Trophoblast cell (in vitro differentiated cells and primary cell): ENCODE data around the gene MCOLN2.

ENCODE experiments used
- DNase-seq, 2 donors: peaks; one replicate each; pipeline ENCODE4 v3.0.0-alpha.2; 2016
- H2AFZ ChIP-seq: 2 replicates; pipeline ENCODE4 v1.6.1; 2013; ENCODE audit warnings: low read length, moderate library complexity, mild to moderate bottlenecking; ENCODE audit not compliant: insufficient read depth, poor library complexity
- H2AK5ac ChIP-seq: 2 replicates; pipeline ENCODE4 v1.6.1; 2013; ENCODE audit warnings: mild to moderate bottlenecking, low read length
- H2BK120ac ChIP-seq: 2 replicates; pipeline ENCODE4 v1.6.1; 2013; ENCODE audit warnings: low read length, mild to moderate bottlenecking, moderate library complexity; ENCODE audit not compliant: insufficient read depth, poor library complexity
- H2BK12ac ChIP-seq: 2 replicates; pipeline ENCODE4 v1.6.1; 2013; ENCODE audit warnings: mild to moderate bottlenecking, low read length, moderate library complexity
- H2BK5ac ChIP-seq: 2 replicates; pipeline ENCODE4 v1.6.1; 2013; ENCODE audit warnings: low read length, low read depth, moderate library complexity, mild to moderate bottlenecking; ENCODE audit not compliant: poor library complexity
- H3K14ac ChIP-seq: 2 replicates; pipeline ENCODE4 v1.6.1; 2013; ENCODE audit warnings: mild to moderate bottlenecking, low read length
- H3K18ac ChIP-seq: 2 replicates; pipeline ENCODE4 v1.6.1; 2013; ENCODE audit warnings: mild to moderate bottlenecking, low read length
- H3K23ac ChIP-seq: 2 replicates; pipeline ENCODE4 v1.6.1; 2013; ENCODE audit warnings: low read length
- H3K27ac ChIP-seq: 2 replicates; pipeline ENCODE4 v1.5.1; 2013; ENCODE audit warnings: low read depth, mild to moderate bottlenecking, inconsistent platforms, low read length, moderate library complexity
- H3K27me3 ChIP-seq: 2 replicates; pipeline ENCODE4 v1.6.1; 2013; ENCODE audit warnings: inconsistent platforms, mild to moderate bottlenecking, low read length, moderate library complexity; ENCODE audit not compliant: insufficient read depth
- H3K36me3 ChIP-seq, 2 experiments: 1 replicate in 1 of 2; 2 replicates in 1 of 2; pipeline ENCODE4 v1.6.1; 2013; ENCODE audit warnings: low read length in 2 of 2, mild to moderate bottlenecking in 2 of 2, moderate library complexity in 1 of 2; ENCODE audit not compliant: insufficient read depth in 2 of 2, control insufficient read depth in 1 of 2
- H3K4ac ChIP-seq: 2 replicates; pipeline ENCODE4 v1.6.1; 2013; ENCODE audit warnings: low read depth, mild to moderate bottlenecking, low read length, moderate library complexity
- H3K4me1 ChIP-seq, 2 experiments: 1 replicate in 1 of 2; 2 replicates in 1 of 2; pipeline ENCODE4 v1.6.1; 2013; ENCODE audit warnings: low read length in 2 of 2, mild to moderate bottlenecking in 2 of 2, moderate library complexity in 1 of 2; ENCODE audit not compliant: insufficient read depth in 2 of 2, control insufficient read depth in 1 of 2
- H3K4me2 ChIP-seq: 2 replicates; pipeline ENCODE4 v1.6.1; 2013; ENCODE audit warnings: inconsistent platforms, mild to moderate bottlenecking, low read length, moderate library complexity
- H3K4me3 ChIP-seq: 2 replicates; pipeline ENCODE4 v1.5.1; 2013; ENCODE audit warnings: mild to moderate bottlenecking, low read depth, low read length, inconsistent platforms
- H3K79me1 ChIP-seq: one replicate; pipeline ENCODE4 v1.6.1; 2013; ENCODE audit warnings: low read length
- H3K79me2 ChIP-seq: 2 replicates; pipeline ENCODE4 v1.6.1; 2013; ENCODE audit warnings: low read length, mild to moderate bottlenecking; ENCODE audit not compliant: control insufficient read depth, insufficient read depth, poor library complexity
- H3K9ac ChIP-seq: 2 replicates; pipeline ENCODE4 v1.6.1; 2013; ENCODE audit warnings: mild to moderate bottlenecking, low read length
- H3K9me3 ChIP-seq: 2 replicates; pipeline ENCODE4 v1.6.1; 2013; ENCODE audit warnings: low read depth, mild to moderate bottlenecking, control low read depth, inconsistent platforms, low read length; ENCODE audit not compliant: insufficient read depth
- H4K12ac ChIP-seq: 2 replicates; pipeline ENCODE4 v1.6.1; 2013; ENCODE audit warnings: low read depth, mild to moderate bottlenecking, low read length, moderate library complexity
- H4K8ac ChIP-seq: 2 replicates; pipeline ENCODE4 v1.6.1; 2013; ENCODE audit warnings: low read depth, mild to moderate bottlenecking, low read length, moderate library complexity
- H4K91ac ChIP-seq: one replicate; pipeline ENCODE4 v1.6.1; 2013; ENCODE audit warnings: low read depth, mild to moderate bottlenecking, low read length, moderate library complexity
- WGBS: extraction: QIAGEN DNeasy Blood & Tissue Kit; methylation state at CpG from one replicate; pipeline ENCODE4 v1.1.7; 2013; ENCODE audit warnings: missing lambda C conversion rate; ENCODE audit not compliant: insufficient read length, insufficient coverage; ENCODE audit errors: extremely low coverage; 5-methylcytosine and 5-hydroxymethylcytosine counted together

The MCOLN2 gene

GRCh38 chr1:84885469-84885868, 111.4 kb downstream of the MCOLN2 start:
- H2AK5ac ChIP-seq, result no peak overlapping the region
- H2BK120ac ChIP-seq, result no peak overlapping the region
- H3K79me1 ChIP-seq, result no peaks in the 10 kb centered on the region

GRCh38 chr1:84884671-84885389, 112.1 kb downstream of the MCOLN2 start:
- no peak overlapping the region for H4K8ac ChIP-seq
- H3K4ac ChIP-seq, result no peak overlapping the region
- H2BK12ac ChIP-seq, result no peak overlapping the region
- no peak overlapping the region for H4K12ac ChIP-seq
- no peak overlapping the region for H3K9ac ChIP-seq
- no peak overlapping the region for H3K23ac ChIP-seq
- no peaks in the 10 kb centered on the region for H3K27me3 ChIP-seq
- H3K36me3 ChIP-seq, result no peaks in the 10 kb centered on the region
- WGBS, result no CpG with 5 or more reads among the region's 7 CpGs
- H2AFZ ChIP-seq, result no peak overlapping the region
- no peak overlapping the region for H4K91ac ChIP-seq
- H3K9me3 ChIP-seq, result no peaks in the 10 kb centered on the region
- H3K79me1 ChIP-seq, result no peaks in the 10 kb centered on the region
- peaks cover 0 to 4% of the 10 kb centered on the region in 2 experiments for H3K4me1 ChIP-seq
- H3K4me2 ChIP-seq, result no peak overlapping the region
- no peak overlapping the region for H3K4me3 ChIP-seq
- no peaks in the 10 kb centered on the region for H3K79me2 ChIP-seq
- peak; percentile 6 to 70 for DNase-seq
- no peak overlapping the region for H3K18ac ChIP-seq
- no peak overlapping the region for H2AK5ac ChIP-seq
- no peak overlapping the region for H3K27ac ChIP-seq
- H2BK120ac ChIP-seq, result no peak overlapping the region
- H3K14ac ChIP-seq, result no peak overlapping the region
- no peak overlapping the region for H2BK5ac ChIP-seq

More at GRCh38 chr1:84885469-84885868, 111.4 kb downstream of the MCOLN2 start:
- no CpG with 5 or more reads among the region's 2 CpGs for WGBS
- no peak overlapping the region for H2BK5ac ChIP-seq
- no peak overlapping the region for H4K12ac ChIP-seq
- no peak overlapping the region for H3K27ac ChIP-seq
- H3K4me2 ChIP-seq, result no peak overlapping the region
- no peak overlapping the region for H4K91ac ChIP-seq
- no peak overlapping the region for H2BK12ac ChIP-seq
- H3K36me3 ChIP-seq, result no peaks in the 10 kb centered on the region
- no peak overlapping the region for H3K9ac ChIP-seq
- peaks cover 0 to 4% of the 10 kb centered on the region in 2 experiments for H3K4me1 ChIP-seq
- no peak overlapping the region for H3K4me3 ChIP-seq
- H3K79me2 ChIP-seq, result no peaks in the 10 kb centered on the region
- H2AFZ ChIP-seq, result no peak overlapping the region
- H3K9me3 ChIP-seq, result no peaks in the 10 kb centered on the region
- H3K4ac ChIP-seq, result no peak overlapping the region
- H4K8ac ChIP-seq, result no peak overlapping the region
- DNase-seq, result no peak
- no peaks in the 10 kb centered on the region for H3K27me3 ChIP-seq
- no peak overlapping the region for H3K14ac ChIP-seq
- H3K18ac ChIP-seq, result no peak overlapping the region
- no peak overlapping the region for H3K23ac ChIP-seq

- no peak overlapping the region for H3K9ac ChIP-seq
- H2AFZ ChIP-seq, result peak overlapping the region; percentile 17
- no peaks in the 10 kb centered on the region for H3K36me3 ChIP-seq
- H4K8ac ChIP-seq, result no peak overlapping the region
- H4K91ac ChIP-seq, result no peak overlapping the region
- H3K27me3 ChIP-seq, result no peaks in the 10 kb centered on the region
- H2BK12ac ChIP-seq, result no peak overlapping the region
- no peaks in the 10 kb centered on the region for H3K9me3 ChIP-seq
- no peak overlapping the region for H2AK5ac ChIP-seq
- H3K27ac ChIP-seq, result no peak overlapping the region
- no peak overlapping the region for H4K12ac ChIP-seq
- H3K18ac ChIP-seq, result no peak overlapping the region
- peaks cover 0 to 4% of the 10 kb centered on the region in 2 experiments for H3K4me1 ChIP-seq
- H2BK5ac ChIP-seq, result no peak overlapping the region
- no peak overlapping the region for H2BK120ac ChIP-seq
- no peak overlapping the region for H3K4me3 ChIP-seq
- no peaks in the 10 kb centered on the region for H3K79me1 ChIP-seq
- no peak overlapping the region for H3K4ac ChIP-seq
- no peak overlapping the region for H3K14ac ChIP-seq
- H3K4me2 ChIP-seq, result no peak overlapping the region
- no peaks in the 10 kb centered on the region for H3K79me2 ChIP-seq
- no peak overlapping the region for H3K23ac ChIP-seq
- peak; percentile 41 to 81 for DNase-seq
These were observed 113.6 kb downstream of the MCOLN2 start for GRCh38 chr1:84883286-84883685.

- Histone ChIP-seq H2BK12ac (no peak overlapping the region), H2AK5ac (no peak overlapping the region), H2AFZ (no peak overlapping the region), H4K91ac (no peak overlapping the region), H3K18ac (no peak overlapping the region), H2BK120ac (no peak overlapping the region), H4K12ac (no peak overlapping the region), H3K4me1 (no peaks in the 10 kb centered on the region), H3K4me2 (no peak overlapping the region), H3K27me3 (no peaks in the 10 kb centered on the region), H3K79me2 (no peaks in the 10 kb centered on the region), H2BK5ac (no peak overlapping the region), H3K14ac (no peak overlapping the region), H3K36me3 (no peaks in the 10 kb centered on the region), H3K23ac (no peak overlapping the region), H3K27ac (no peak overlapping the region), H3K9me3 (no peaks in the 10 kb centered on the region), H3K9ac (no peak overlapping the region), H4K8ac (no peak overlapping the region), H3K4me3 (no peak overlapping the region), H3K4ac (no peak overlapping the region), H3K79me1 (no peaks in the 10 kb centered on the region)
- WGBS, result no CpG with 5 or more reads among the region's 4 CpGs
- no peak for DNase-seq
These were observed 119.3 kb downstream of the MCOLN2 start for GRCh38 chr1:84877592-84877991.
